Hematopoietic multipotent progenitor cell treated with erythropoietin and hydrocortisone succinate and interleukin-3 and kit ligand, for 6 days (in vitro differentiated cells): Measurements from ENCODE around the gene NEU4.

Source experiments
- DNase-seq: peaks from one replicate; pipeline ENCODE4 v3.0.0-alpha.2; 2015

Gene NEU4

DNA sequence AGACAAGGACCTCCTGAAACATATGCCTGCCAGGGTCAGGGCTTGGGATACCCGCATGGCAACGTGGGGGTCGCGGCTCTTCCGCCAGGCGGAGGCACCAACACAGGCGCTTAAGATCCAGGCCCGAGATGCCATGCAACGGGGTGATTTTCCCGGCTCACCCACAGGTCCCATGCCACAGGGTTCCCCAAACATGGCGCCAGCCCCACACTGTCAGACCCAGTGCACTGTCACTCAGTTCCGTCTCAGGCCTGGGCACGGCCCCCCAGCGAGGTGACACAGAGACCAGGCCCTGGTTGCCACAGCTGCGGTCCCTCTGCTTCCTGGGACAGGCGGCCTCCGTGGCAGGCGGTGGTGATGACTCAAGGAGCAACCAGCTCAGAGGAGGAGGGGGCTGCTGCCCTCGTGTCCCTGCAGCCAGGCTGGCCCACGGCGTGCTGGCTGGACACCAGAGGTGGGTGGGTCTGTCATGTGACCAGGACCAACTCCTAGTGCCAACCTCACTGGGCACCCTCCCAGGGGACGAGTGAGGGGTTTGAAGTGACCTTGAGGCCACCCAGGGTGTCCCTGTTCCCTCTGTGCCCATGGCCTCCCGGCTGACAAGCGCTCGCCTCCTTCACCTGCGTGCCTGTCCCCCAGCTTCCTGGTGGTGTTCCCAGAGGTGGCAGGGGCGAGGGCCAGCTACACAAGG, 44.8 kb downstream of the NEU4 start:
- DNase-seq, result no peak

DNA sequence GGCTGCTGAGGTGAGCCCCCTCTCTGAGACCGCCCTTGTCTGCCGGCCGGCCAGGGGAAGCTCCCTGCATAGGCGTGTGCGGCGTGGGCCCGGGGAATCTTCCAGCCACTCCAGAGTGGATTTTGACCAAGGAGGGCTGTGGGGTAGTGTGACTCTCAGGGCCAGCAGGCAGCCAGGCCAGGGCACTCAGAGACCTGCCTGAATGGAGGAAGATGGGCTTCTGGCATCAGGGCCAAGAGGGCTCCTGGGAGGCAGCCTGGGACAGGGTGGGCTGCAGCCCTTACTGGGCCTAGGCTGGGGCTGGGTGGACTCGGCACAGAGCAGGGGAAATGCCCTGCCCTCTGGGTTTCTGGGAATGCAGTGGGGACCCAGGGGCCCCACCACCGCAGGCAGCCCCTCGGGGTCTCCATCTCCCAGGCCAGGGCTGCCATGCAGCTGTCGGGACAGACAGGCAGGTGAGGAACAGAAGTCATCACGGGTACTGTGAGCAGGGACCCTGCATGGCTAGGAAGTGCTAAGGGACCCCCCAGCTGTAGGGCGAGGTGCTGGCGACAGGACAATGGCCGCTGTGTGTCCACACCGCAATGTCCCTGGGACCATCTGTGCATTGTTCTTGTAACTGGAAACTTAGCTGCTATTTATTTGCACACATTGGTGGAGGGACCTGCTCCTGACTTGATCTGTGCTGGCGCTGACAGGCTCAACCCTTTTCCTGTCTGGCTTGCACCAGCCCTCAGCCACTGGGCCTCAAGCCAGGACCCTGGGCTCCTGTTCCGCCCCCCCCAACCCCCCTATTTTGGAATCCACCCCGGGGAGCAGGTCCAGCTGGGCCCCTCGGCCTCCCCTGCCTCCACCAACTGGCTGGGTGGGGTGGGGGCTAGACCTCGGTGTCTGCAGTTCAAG, 45.6 kb downstream of the NEU4 start:
- peak; percentile 22 for DNase-seq

DNA sequence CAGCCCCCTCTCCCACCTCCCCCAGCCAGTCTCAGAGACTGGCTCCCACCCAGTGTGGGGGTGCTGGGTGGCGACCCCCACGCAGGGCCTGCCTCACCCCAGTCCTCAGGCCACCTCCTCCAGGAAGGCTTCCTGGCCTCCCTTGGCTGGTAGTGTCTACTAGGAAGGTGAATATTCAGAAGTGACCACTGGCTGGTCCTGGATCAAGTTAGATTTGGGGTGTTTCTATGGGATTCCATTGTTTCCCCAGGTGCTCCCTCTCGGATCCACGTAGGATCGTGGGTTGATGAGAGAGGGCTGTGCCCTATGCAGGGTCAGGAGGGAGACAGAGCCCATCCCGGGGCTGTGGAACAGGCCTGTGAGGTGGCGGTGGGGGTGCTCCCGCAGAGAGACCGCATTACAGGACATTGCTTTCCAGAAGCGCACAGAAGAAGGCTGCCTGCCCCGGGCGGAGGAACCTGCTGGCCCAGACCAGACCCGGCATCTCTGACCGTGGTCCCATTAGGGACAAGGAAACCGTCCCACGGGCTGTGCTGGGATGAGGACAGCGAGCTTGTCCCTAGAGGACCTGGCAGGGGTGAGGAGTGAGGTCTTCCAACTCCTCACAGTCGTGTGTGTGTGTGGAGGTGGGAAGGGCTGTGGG, 46.4 kb downstream of the NEU4 start:
- no peak for DNase-seq

DNA sequence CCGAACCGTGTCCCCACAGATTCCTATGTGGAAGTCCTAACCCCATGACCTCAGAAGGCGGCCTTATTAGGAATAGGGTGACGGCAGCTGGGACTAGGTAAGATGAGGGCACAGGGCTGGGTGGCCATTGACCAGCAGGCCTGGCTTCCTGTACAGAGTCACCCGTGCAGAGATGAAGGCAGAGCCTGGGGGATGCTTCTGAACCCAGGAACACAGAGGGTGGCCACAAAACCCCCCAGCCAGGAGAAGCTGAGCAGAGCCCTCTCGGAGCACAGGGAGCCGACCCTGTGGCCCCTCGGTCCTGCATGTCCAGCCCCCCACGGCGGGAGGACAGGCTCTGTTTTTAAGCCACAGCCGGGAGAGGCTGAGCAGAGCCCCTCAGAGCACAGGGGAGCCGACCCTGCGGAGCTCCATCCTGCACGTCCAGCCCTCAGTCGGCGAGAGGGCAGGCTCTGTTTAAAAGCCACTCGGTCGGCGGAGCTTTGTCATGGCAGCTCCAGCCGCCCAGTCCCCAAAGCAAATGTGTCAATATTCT, 47.0 kb downstream of the NEU4 start:
- no peak for DNase-seq

DNA sequence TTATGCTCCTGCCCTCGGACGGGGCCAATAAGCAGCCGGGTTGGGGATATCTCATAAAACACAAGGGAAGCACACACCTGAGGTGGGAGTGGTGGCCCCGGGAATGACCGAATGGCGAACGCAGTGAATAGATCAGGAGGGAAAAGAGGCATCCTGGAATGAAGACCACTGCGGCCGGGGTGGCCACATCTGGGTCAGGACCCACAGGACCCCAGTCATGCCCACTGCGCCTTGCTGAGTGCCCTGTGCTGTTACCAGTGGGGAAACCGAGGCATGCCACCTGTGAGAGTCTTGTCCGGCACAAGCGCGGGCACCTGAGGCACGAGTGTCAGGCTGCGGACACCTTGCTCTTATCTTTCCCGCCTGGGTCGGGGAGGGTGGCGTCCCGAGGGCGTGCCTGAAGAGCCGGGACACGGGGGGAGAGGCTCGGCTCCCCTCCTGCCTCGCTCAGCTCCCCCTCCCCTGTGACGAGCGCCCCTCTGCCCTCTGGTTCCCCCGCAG, 48.1 kb downstream of the NEU4 start:
- DNase-seq, result no peak

DNA sequence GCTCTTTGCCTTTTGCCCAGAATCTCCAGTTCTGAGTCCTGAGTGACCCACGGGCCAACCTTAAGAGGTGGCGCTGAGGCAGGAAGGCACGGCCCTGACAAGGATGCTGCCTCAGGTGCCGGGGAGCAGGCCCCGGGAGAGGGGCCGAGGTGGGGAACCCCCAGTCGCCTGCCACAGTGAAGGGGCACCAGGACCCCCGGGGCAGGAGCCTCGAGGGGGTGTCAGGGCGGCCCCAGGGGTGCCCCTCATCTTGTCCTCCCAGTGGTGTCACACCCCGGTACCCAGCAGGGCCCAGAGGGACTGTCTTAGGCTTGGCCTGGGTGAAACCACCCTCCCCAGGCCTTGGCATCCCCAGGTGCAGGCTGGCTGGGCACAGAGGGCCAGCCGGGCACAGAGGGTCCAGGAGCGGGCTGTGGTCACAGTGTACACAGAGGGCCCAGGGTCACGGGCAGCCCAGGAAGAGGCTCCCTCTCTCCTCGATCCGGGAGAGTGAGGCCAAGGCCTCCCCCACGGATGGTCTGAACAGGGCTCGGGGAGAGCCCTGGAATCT, 48.7 kb downstream of the NEU4 start:
- no peak for DNase-seq

DNA sequence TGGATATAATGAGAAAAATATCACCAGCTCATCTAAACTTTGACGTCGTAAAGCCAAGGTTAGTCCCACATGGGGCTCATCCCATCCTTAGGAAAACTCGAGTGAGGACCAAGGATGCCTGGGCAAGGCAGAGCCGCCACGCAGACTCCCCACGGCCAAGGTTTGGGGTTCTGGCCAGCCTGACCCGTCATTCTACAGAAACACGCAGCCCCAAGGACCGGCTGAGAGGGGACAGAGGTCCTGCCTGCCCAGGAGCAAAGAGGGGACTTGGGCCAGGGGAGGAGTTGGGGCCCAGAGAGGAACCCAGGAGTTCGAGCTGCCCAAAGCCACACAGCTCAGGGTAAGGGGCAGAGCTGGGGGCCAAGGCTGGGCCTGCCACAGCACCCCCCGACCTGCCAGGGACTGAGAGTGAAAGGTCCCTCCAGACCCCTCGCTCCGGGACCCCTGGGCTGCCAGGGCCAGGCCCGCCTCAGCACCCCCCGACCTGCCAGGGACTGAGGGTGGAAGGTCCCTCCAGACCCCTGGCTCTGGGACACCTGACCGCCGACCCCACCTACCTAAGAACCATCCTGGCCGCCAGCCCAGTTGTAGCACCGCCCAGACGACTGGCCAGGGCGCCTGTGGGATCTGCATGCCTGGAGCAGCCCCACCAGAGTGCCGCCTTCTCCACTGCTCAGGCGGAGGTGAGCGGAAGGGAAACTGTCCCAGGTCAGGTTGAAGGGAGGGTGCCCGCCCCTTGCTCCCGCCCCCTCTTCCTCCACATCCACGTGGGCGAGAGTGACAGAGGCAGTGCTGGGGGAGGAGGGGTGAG, 49.4 kb downstream of the NEU4 start, which contains the start of gene PDCD1:
PDCD1 (minus strand) TSS at position 689 of the 811 bp plus-strand sequence; CDS start at position 633, 56 bp downstream.
- no peak for DNase-seq

DNA sequence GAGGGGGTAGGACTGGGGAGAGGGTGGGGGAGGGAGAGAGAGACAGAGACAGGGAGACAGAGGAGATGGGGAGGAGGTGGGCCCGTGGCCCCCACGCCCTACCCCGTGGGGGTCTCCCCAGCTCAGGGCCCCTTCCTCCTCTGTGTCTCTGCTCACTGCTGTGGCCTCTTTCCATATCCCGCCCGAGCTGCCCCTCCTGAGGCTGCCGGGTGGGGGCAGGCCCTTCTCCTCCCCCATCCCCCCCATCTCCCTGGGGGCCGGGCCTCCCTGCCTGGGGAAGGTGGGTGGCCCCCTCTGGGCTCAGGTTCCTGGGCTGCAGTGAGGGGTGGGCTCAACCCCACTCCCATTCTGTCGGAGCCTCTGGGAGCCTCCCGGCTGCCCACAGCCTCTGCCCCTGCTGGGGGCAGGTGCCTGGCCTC, 50.0 kb downstream of the NEU4 start:
- no peak for DNase-seq

DNA sequence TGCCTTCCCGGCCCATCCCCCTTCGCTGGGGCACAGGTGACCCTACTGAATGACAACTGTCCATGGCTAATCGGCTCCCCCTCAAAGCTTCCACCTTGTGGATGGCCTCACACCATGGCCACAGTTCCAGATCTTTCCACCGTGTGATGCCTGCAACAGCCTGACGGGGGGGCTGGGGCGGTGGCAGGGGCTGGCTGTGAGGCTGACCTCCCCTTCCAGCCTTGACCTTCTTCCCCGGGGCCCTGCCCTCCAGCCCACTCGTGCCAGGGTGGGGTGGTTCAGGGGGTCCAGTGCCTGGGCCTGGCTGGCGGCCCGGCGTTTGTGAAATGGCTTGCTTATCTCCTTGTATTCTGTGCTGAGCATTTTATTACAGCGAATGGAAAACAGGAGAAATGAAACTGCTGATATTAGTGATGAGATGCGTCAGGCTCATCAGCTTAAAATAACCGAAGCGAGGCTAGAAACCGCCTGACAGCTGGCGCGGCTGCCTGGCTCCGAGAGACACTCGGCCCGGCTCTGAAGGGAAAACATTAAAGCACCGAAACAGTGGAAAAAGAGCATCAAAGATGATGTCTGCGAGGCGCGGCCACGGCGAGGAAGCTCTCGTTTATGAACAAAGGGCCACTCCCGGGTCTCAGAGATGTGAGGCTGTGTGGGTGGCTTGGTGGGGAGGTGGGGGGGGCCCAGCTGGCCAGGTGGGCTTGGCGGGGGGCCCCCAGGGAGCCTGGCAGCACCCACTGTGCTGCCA, 50.6 kb downstream of the NEU4 start:
- DNase-seq, result no peak

DNA sequence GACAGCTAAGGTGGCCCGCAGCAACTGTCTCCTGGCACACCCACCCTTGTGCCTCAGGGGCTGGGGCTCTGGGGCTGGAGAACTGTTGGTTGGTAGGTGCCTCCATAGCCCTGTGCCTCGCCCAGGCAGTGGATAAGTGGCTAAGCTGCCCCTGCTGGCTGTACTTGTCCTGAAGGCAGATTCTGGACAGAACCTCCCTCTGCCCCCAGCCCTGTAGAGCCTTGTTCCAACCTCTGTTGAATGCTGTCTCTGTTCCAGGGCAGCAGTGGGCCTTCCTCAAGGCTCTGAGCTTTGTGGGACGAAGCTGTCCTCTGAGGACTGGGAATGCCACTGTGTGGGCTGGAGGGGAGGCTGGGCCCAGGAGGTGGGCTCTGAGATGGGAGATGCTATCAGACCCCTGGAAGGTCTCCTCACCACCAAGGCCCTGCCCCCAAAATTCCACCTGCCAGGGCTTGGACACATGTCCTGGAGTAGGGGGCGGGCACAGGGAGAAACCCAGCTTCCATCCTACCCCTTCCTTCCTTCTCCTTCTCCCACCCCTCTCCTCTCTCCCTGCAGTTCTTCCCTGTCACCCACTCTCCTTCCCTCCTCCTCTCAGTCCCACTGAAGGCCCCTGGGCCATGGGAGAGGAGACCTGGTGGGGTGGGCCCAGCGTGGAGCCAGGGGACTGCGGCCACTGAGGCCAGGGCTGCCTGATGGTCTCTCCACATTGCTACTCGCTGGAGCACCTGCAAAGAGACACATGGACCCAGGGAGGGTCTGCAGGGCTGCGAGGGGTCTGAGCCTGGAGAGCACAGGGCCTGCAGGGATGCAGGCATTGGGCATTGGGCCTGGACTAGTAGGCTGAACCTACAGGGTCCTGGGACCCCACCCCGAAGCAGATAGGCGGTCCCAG, 51.4 kb downstream of the NEU4 start:
- DNase-seq, result no peak

DNA sequence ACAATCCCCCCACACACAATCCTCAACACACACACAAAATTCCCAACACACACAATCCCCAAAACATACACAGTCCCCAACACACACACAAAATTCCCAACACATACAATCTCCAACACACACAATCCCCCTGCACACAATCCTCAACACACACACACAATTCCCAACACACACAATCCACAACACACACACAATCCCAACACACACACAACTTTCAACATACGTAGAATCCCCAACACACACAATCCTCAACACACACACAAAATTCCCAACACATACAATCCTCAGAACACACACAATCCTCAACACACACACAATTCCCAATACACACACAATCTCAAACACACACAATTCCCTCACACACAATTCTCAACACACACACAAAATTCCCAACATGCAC, 52.3 kb downstream of the NEU4 start:
- no peak for DNase-seq

DNA sequence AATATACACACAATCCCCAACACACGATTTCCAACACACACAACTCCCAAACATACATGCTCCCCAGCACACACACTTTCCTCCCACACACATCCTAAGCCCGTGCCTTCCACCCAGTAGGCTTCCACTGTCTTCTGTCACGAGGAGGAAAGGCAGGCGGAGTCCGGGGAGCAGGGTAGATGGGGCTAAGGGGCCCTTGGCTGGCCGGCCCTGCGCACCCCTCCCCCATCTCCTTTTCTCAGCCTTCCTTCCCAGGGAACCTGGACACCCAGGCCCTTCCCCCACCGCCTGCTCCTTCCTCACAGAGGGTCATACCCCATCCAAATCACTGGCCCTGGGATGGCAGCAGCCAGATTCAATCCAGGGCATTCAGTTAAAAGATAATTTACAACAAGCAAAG, 53.1 kb downstream of the NEU4 start:
- DNase-seq, result no peak

DNA sequence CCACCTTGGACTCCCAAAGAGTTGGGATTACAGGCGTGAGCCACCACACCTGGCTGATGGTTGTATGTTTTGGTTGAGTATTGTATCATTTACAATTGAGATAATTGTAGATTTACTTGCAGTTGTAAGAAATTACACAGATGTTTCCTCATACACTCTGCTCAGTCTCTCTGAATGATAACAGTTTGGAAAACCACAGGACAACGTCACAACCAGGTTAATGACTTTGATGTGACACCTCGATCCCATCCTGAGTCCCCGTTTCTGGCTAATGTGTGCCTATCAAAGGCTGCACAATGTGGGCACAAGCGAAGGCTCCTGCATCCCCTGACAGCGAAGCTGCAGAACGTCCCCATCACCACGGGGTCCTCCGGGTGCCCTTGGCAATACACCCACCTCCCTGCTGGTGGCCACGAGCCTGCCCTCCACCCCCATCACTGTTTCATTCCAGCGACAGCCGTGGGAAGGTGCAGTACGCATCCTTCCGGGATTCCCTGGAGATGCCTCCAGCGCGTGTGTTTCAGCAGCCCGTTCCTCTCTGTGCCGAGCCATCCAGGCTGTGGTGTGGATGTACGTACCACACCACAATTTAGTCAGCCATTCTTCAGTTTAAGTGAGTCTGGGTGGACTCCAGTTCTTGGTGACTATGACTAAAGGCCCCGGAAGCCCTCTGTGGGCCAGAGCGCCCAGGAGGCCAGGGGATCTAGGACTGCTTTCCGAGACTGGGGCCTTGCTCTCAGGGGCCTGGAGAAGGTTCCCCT, 54.0 kb downstream of the NEU4 start:
- DNase-seq, result no peak

DNA sequence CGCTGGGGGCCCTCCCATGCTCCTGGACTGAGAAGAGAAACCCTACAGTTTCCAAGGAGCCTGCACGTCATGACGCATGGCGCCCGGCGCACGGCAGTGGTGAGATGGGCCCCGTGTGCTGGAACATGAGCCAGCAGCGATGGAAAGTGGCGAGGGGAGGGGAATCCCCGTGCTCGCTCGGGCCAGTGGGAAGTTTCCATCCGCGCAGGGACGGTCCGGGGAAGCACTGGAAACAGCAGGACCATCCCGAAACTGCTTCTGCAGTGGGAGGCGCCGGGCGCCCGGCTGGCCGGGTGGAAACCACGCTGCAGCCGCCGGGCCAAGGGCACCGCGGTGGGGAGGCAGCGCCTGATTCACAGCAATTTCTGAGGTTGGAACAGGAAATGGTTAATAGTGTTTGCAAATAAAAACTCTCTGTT, 54.6 kb downstream of the NEU4 start:
- no peak for DNase-seq

DNA sequence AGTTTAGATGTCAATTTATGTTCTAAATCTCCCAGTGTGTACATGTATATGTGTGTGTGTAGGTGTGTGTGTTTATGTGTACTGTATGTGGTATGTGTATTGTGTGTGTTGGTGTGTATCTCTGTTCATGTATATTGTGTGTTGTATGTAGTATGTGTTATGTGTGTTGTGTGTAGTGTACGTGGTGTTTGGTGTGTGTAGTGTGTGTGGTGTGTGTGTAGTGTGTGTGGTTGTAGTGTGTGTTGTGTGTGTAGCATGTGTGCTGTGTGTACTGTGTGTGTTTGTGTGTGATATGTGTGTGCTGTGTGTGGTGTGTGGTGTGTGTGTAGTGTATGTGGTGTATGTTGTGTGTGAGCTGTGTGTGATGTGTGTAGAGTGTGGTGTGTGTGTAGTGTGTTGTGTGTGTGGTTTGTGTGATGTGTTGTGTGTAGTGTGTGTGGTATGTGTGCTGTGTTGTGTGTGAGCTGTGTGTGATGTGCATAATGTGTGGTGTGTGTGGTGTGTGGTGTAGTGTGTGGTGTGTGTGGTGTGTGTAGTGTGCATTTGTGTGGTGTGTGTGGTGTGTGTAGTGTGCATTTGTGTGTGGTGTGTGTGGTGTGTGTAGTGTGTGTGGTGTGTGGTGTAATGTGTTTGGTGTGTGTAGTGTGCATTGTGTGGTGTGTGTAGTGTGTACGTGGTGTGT, 55.3 kb downstream of the NEU4 start:
- no peak for DNase-seq

DNA sequence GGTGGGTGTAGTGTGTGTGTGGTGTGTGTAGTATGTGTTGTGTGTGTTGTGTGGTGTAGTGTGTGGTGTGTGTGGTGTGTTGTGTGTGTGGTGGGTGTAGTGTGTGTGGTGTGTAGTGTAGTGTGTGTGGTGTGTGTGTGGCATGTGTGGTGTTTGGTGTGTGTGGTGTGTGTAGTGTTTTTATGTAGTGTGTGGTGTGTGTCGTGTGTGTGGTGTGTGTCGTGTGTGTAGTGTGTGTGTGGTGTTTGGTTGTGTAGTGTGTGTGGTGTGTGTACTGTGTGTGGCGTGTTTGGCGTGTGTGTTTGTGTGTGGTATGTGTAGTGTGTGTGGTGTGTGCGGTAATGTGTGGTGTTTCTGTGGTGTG, 55.8 kb downstream of the NEU4 start:
- no peak for DNase-seq

DNA sequence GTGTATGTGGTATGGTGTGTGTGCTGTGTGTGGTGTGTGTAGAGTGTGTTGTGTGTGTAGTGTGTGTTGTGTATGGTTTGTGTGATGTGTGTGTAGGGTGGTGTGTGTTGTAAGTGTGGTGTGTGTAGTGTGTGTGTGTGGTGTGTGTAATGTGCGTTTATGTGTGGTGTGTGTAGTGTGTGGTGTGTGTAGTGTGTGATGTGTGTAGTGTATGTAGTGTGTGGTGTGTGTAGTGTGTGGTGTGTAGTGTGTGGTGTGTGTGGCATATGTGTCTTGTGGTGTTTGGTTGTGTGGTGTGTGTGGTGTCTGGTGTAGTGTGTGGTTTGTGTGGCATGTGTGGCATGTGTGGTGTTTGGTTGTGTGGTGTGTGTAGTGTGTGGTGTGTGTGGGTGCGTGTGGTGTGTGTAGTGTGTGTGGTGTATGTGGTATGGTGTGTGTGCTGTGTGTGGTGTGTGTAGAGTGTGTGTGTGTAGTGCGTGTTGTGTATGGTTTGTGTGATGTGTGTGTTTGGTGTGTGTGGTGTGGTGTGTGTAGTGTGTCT, 56.5 kb downstream of the NEU4 start:
- DNase-seq, result no peak

DNA sequence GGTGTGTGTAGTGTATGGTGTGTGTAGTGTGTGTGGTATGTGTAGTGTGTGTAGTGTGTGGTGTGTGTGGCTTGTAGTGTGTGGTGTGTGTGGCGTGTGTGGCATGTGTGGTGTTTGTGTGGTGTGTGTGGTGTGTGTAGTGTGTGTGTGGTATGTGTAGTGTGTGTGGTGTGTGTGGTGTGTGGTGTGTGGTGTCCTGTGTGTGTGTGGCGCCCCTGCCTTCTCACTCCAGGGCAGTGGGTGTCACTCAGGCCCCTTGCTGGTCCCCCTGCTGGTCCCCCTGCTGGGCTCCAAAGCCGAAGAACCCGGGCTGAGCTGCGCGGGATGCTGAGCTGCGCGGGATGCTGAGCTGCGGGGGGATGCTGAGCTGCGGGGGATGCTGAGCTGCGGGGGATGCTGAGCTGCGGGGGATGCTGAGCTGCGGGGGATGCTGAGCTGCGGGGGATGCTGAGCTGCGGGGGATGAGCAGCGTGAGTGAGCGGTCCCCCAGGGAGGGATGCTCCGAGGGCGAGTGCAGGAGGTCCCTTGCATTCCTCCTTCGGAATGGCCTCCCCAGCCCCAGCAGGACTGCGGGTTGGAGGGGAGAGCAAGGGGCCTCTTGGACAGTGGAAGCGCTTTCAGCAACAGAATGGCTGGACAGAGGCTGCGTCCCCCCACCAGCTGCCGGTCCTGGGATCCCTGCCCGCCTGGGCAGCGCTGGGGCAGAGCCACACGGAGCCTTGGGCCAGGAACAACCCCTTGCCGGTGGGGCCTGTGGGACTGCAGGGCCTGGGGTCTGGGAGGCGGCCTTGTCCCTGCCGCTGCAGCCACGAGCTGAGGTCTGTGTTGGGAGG, 57.2 kb downstream of the NEU4 start:
- no peak for DNase-seq
